HepG2 (cell line): ENCODE measurements around the gene NUDT22. TPM values are rescaled to one million over a fixed set of nuclear protein-coding genes. Genes with fewer than 3 reads are reported as not detected.
A peak's percentile ranks its signal among the peaks of the same experiment; 100 is the strongest.

Source experiments
- ATAC-seq: fragments of 200-7000 bp; cut with Tn5 transposase; 3 replicates; pipeline ENCODE4 v1.9.1; 2020; ENCODE audit warnings: mild to moderate bottlenecking, moderate library complexity
- BruUV-seq: library from RNA; stranded (reverse); fragments of 400-500 nt; replicated peaks from 2 replicates; lab custom pipeline; 2021; lab: Mats Ljungman, UMichigan
- CTCF ChIA-PET: fragments of 300-600 bp; formaldehyde crosslinking; extraction: SDS; loops from one replicate; lab custom pipeline; 2021; ENCODE audit warnings: low total read pairs, inconsistent platforms, low intra/inter-chr PET ratio; lab: Yijun Ruan, JAX
- POLR2A ChIA-PET: fragments of 350-600 bp; sonication (Branson Sonifier 250); formaldehyde crosslinking; loops from one replicate; lab custom pipeline; 2020; ENCODE audit warnings: antibody characterized with exemption, inconsistent platforms; lab: Yijun Ruan, JAX
- DNase-seq: peaks from one replicate; pipeline ENCODE4 v3.0.0-alpha.2; 2015; ENCODE audit warnings: low spot score
- FAIRE-seq: peaks from 3 replicates; lab custom pipeline; 2011; peaks lifted over from hg19 to GRCh38; lab: Jason Lieb, UNC
- H2AFZ ChIP-seq: one replicate; pipeline ENCODE4 v1.6.1; 2011; ENCODE audit warnings: low read length, inconsistent platforms
- H3K27ac ChIP-seq: fragments of 300-600 bp; 3 replicates; pipeline ENCODE4 v1.8.0; 2011; ENCODE audit warnings: mixed run types, mild to moderate bottlenecking, mixed read lengths, low read length, inconsistent platforms; ENCODE audit not compliant: insufficient read depth; ENCODE audit errors: extremely low read length
- H3K27me3 ChIP-seq, 2 experiments: fragments of 200-600 bp in 1 of 2; 2 replicates in 1 of 2; 3 replicates in 1 of 2; pipeline versions ENCODE4 v1.6.0 to v1.8.0; 2011; ENCODE audit warnings: low read length in 2 of 2, mild to moderate bottlenecking in 2 of 2, moderate library complexity in 2 of 2, inconsistent platforms in 1 of 2; ENCODE audit not compliant: insufficient read depth in 2 of 2, control insufficient read depth in 1 of 2
- H3K36me3 ChIP-seq, 2 experiments: fragments of 200-600 bp in 1 of 2; replicated peaks in 1 of 2; 2 replicates in 1 of 2; 3 replicates in 1 of 2; pipeline versions ENCODE4 v1.5.1 to v1.8.0; 2011; ENCODE audit warnings: low read length in 2 of 2, inconsistent platforms in 1 of 2; ENCODE audit not compliant: insufficient read depth in 2 of 2, control insufficient read depth in 1 of 2
- H3K4me1 ChIP-seq: 2 replicates; pipeline ENCODE4 v1.5.1; 2012; ENCODE audit warnings: low read length, inconsistent platforms; ENCODE audit not compliant: insufficient read depth
- H3K4me2 ChIP-seq: 2 replicates; pipeline ENCODE4 v1.6.0; 2011; ENCODE audit warnings: low read depth, low read length, inconsistent platforms
- H3K4me3 ChIP-seq, 3 experiments: fragments of 200-600 bp in 1 of 3; sonication (generic), shearing (Covaris generic) in 1 of 3; replicated peaks in 1 of 3; 2 replicates each; pipeline ENCODE4 v1.5.1; 2011 to 2016; ENCODE audit warnings: low read length in 3 of 3, inconsistent platforms in 2 of 3, low read depth in 2 of 3, mild to moderate bottlenecking in 2 of 3, control low read depth in 1 of 3, mixed read lengths in 1 of 3; ENCODE audit not compliant: insufficient read depth in 1 of 3
- H3K79me2 ChIP-seq: one replicate; pipeline ENCODE4 v1.6.1; 2011; ENCODE audit warnings: low read length, inconsistent platforms; ENCODE audit not compliant: insufficient read depth
- H3K9ac ChIP-seq: 2 replicates; pipeline ENCODE4 v1.6.0; 2011; ENCODE audit warnings: mild to moderate bottlenecking, low read depth, low read length, inconsistent platforms; ENCODE audit not compliant: insufficient read depth
- H3K9me3 ChIP-seq: 2 replicates; pipeline ENCODE4 v1.5.1; 2012; ENCODE audit warnings: mild to moderate bottlenecking, low read length
- H4K20me1 ChIP-seq: 2 replicates; pipeline ENCODE4 v1.6.0; 2011; ENCODE audit warnings: inconsistent platforms, mild to moderate bottlenecking, low read length, moderate library complexity; ENCODE audit not compliant: insufficient read depth
- CENPT ChIP-seq: sonication (generic); formaldehyde crosslinking; IDR thresholded peaks from 2 replicates; pipeline ENCODE4 v1.8.0; 2022; ENCODE audit warnings: low read depth, mild to moderate bottlenecking, moderate library complexity, missing genetic modification reagents
- FOSL2 ChIP-seq: sonication (generic); formaldehyde crosslinking; IDR thresholded peaks from 2 replicates; pipeline ENCODE4 v1.4.0; 2020; ENCODE audit warnings: missing genetic modification reagents
- GTF2F1 ChIP-seq: fragments of 150-350 bp; IDR thresholded peaks from 2 replicates; pipeline ENCODE4 v1.6.1; 2014; ENCODE audit warnings: low read length
- GTF3A ChIP-seq: sonication (generic); formaldehyde crosslinking; conservative IDR thresholded peaks from 2 replicates; pipeline ENCODE4 v1.4.0; 2020; ENCODE audit warnings: mild to moderate bottlenecking, missing genetic modification reagents
- SOX5 ChIP-seq: IDR thresholded peaks from 2 replicates; pipeline ENCODE4 v1.6.1; 2016; ENCODE audit warnings: borderline replicate concordance
- ZNF101 ChIP-seq: sonication (generic); formaldehyde crosslinking; IDR thresholded peaks from 2 replicates; pipeline ENCODE4 v1.4.0; 2020; ENCODE audit warnings: mild to moderate bottlenecking, low read depth, missing genetic modification reagents, borderline replicate concordance
- ZNF510 ChIP-seq: sonication (generic); formaldehyde crosslinking; IDR thresholded peaks from 2 replicates; pipeline ENCODE4 v1.4.0; 2020; ENCODE audit warnings: low read depth, mild to moderate bottlenecking, missing genetic modification reagents
- ZZZ3 ChIP-seq: sonication (generic); formaldehyde crosslinking; IDR thresholded peaks from 2 replicates; pipeline ENCODE4 v1.4.0; 2020; ENCODE audit warnings: missing genetic modification reagents, mild to moderate bottlenecking, borderline replicate concordance
- WGBS: methylation state at CpG from one replicate; pipeline ENCODE4 v1.1.6; 2017; ENCODE audit warnings: low lambda C conversion rate; 5-methylcytosine and 5-hydroxymethylcytosine counted together
- in situ Hi-C: cut with HindIII; loops from 2 replicates; pipeline ENCODE4 v1.10.0; 2017; ENCODE audit warnings: low pct_unique_long_range_greater_than_20kb; ENCODE audit not compliant: extremely low pct_ligation_motif_present
- intact Hi-C: fragments of 100-400 bp; cut with micrococcal nuclease; formaldehyde crosslinking; loops from one replicate; pipeline ENCODE4 v1.10.0; 2022; ENCODE audit not compliant: unreplicated experiment
- polyA plus RNA-seq, 8 experiments: library from polyadenylated mRNA; depleted of rRNA in 3 of 8; stranded (reverse) in 7 of 8; unstranded in 1 of 8; fragments of >200 nt; fragmentation: Illumina TruSeq in 4 of 8; extraction: Trizol in 4 of 8; gene quantifications; 2 replicates each; pipeline versions ENCODE4 v1.2.1 to v1.2.3, GENCODE V29; 2011 to 2016; ENCODE audit warnings: low read depth in 4 of 8, missing spikeins in 1 of 8, mixed read lengths in 1 of 8; ENCODE audit not compliant: insufficient read depth in 1 of 8
- total RNA-seq, 5 experiments: library from RNA; depleted of rRNA; stranded (reverse); fragments of >200 nt; fragmentation: Illumina TruSeq; extraction: Trizol; gene quantifications; 2 replicates each; pipeline ENCODE4 v1.2.3, GENCODE V29; 2016; ENCODE audit warnings: low read depth in 1 of 5
- TF ChIP-seq, protein P1 (sequence below): IDR thresholded peaks from 2 replicates; pipeline ENCODE4 v1.6.1; 2016; ENCODE audit warnings: missing compliant biosample characterization, missing genetic modification reagents, borderline replicate concordance

The NUDT22 gene
- total and polyA plus RNA-seq, 2 of the 13 experiments (the other 11 are each of a cell fraction or from before 2014, with no cell fraction given), result 33.5 to 39.8 TPM

GRCh38 chr11:64209563-64209843 is 16.6 kb upstream of the NUDT22 start:
- Histone ChIP-seq H2AFZ (no peak overlapping the region), H3K36me3 (peaks cover 0 to 4% of the 10 kb centered on the region in 2 experiments; a peak in 2 of 5 replicates), H3K27ac (no peak overlapping the region), H3K4me3 (no peak overlapping the region), H4K20me1 (0 out of 2 replicates have a peak, but pooled peaks cover 2% of the 10 kb centered on the region), H3K27me3 (peaks cover 0 to 1% of the 10 kb centered on the region in 2 experiments; a peak in 1 of 5 replicates), H3K9ac (no peak overlapping the region), H3K4me1 (peaks cover 17% of the 10 kb centered on the region), H3K9me3 (no peaks in the 10 kb centered on the region), H3K79me2 (no peaks in the 10 kb centered on the region), H3K4me2 (no peak overlapping the region)
- CTCF ChIA-PET, result no interaction called here
- DNase-seq (no peak), ATAC-seq (peak; percentile 2; the same call in 1 of the 3 replicates), FAIRE-seq (no peak)
- in situ Hi-C loops (no loop called here), intact Hi-C loops (no loop called here)
- TF ChIP-seq ZZZ3 (CRISPR knock-in tag), result no peak
- TF ChIP-seq SOX5 (CRISPR knock-in tag), result no peak
- TF ChIP-seq GTF2F1, result no peak
- no peak for TF ChIP-seq CENPT (CRISPR knock-in tag)
- TF ChIP-seq ZNF101 (CRISPR knock-in tag), result no peak
- no peak for TF ChIP-seq FOSL2
- no peak for TF ChIP-seq ZNF510 (CRISPR knock-in tag)
- TF ChIP-seq GTF3A (CRISPR knock-in tag), result no peak
- TF ChIP-seq, protein P1, sequence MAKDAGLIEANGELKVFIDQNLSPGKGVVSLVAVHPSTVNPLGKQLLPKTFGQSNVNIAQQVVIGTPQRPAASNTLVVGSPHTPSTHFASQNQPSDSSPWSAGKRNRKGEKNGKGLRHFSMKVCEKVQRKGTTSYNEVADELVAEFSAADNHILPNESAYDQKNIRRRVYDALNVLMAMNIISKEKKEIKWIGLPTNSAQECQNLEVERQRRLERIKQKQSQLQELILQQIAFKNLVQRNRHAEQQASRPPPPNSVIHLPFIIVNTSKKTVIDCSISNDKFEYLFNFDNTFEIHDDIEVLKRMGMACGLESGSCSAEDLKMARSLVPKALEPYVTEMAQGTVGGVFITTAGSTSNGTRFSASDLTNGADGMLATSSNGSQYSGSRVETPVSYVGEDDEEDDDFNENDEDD (CRISPR knock-in tag), result no peak
- no TSS peak for BruUV-seq
- 85% methylated on average over 7 of the region's 8 CpGs for WGBS
- POLR2A ChIA-PET, result interaction anchor here (1.2 kb wide), 1 partner anchor 32 kb away, joined by 3 read pairs; the partner anchor contains the start of gene FKBP2
